Neural cell (in vitro differentiated cells): ENCODE results near the gene CCL8. TPM values are rescaled to one million over a fixed set of nuclear protein-coding genes. Genes with fewer than 3 reads are reported as not detected.

Experiments
- H2AFZ ChIP-seq: fragments of 200-600, 300-800 bp; sonication (generic), shearing (Covaris generic); 2 replicates; pipeline ENCODE4 v1.6.0; 2014; ENCODE audit warnings: low read depth, mild to moderate bottlenecking, antibody characterized with exemption, low read length, moderate library complexity
- H3F3A ChIP-seq: fragments of 200-600 bp; shearing (Covaris generic); 2 replicates; pipeline ENCODE4 v1.6.1; 2016; ENCODE audit warnings: mild to moderate bottlenecking, moderate library complexity, mixed read lengths, antibody characterized with exemption, low read length; ENCODE audit not compliant: insufficient read depth, poor library complexity, severe bottlenecking
- H3K27ac ChIP-seq: fragments of 200-600, 300-800 bp; sonication (generic), shearing (Covaris generic); 2 replicates; pipeline ENCODE4 v1.5.1; 2014; ENCODE audit warnings: mild to moderate bottlenecking, low read length, moderate library complexity
- H3K27me3 ChIP-seq: fragments of 300-800, 200-600 bp; sonication (generic), shearing (Covaris generic); 2 replicates; pipeline ENCODE4 v1.6.0; 2014; ENCODE audit warnings: mild to moderate bottlenecking, low read depth, low read length, moderate library complexity; ENCODE audit not compliant: insufficient read depth
- H3K36me3 ChIP-seq: fragments of 300-800, 200-600 bp; sonication (generic), shearing (Covaris generic); 2 replicates; pipeline ENCODE4 v1.5.1; 2014; ENCODE audit warnings: mild to moderate bottlenecking, antibody characterized with exemption, low read length, moderate library complexity; ENCODE audit not compliant: insufficient read depth
- H3K4me2 ChIP-seq: fragments of 300-800, 200-600 bp; sonication (generic), shearing (Covaris generic); 2 replicates; pipeline ENCODE4 v1.6.0; 2014; ENCODE audit warnings: mild to moderate bottlenecking, low read length
- H3K4me3 ChIP-seq: fragments of 300-800, 200-600 bp; sonication (generic), shearing (Covaris generic); 2 replicates; pipeline ENCODE4 v1.5.1; 2014; ENCODE audit warnings: mild to moderate bottlenecking, low read length, moderate library complexity
- H3K79me2 ChIP-seq: fragments of 200-600 bp; shearing (Covaris generic); replicated peaks from 2 replicates; pipeline ENCODE4 v1.6.0; 2014; ENCODE audit warnings: mild to moderate bottlenecking, low read length, moderate library complexity; ENCODE audit not compliant: insufficient read depth
- H3K9ac ChIP-seq: fragments of 300-800, 200-600 bp; sonication (generic), shearing (Covaris generic); 2 replicates; pipeline ENCODE4 v1.6.1; 2016; ENCODE audit warnings: mild to moderate bottlenecking, low read length, mixed read lengths
- H3K9me2 ChIP-seq: fragments of 200-600 bp; shearing (Covaris generic); 2 replicates; pipeline ENCODE4 v1.6.1; 2016; ENCODE audit warnings: mild to moderate bottlenecking, low read length, mixed read lengths; ENCODE audit not compliant: insufficient read depth
- H3K9me3 ChIP-seq: fragments of 200-600, 300-800 bp; sonication (generic), shearing (Covaris generic); 2 replicates; pipeline ENCODE4 v1.6.1; 2016; ENCODE audit warnings: mild to moderate bottlenecking, mixed run types, low read length, moderate library complexity, mixed read lengths
- H4K20me1 ChIP-seq: fragments of 200-600 bp; shearing (Covaris generic); 2 replicates; pipeline ENCODE4 v1.6.1; 2016; ENCODE audit warnings: mild to moderate bottlenecking, mixed run types; ENCODE audit not compliant: insufficient read depth
- EP300 ChIP-seq: fragments of 450-650 bp; conservative IDR thresholded peaks from 2 replicates; pipeline ENCODE4 v1.6.1; 2014; ENCODE audit warnings: antibody characterized with exemption, mild to moderate bottlenecking, moderate library complexity; ENCODE audit not compliant: poor library complexity, severe bottlenecking
- EZH2 ChIP-seq: fragments of 200-600, 300-800 bp; shearing (Covaris generic), sonication (generic); IDR thresholded peaks from 2 replicates; pipeline ENCODE4 v1.6.1; 2014; ENCODE audit warnings: antibody characterized with exemption, low read length, borderline replicate concordance, mild to moderate bottlenecking; ENCODE audit not compliant: insufficient read depth, poor library complexity, severe bottlenecking
- MXI1 ChIP-seq: fragments of 450-650 bp; conservative IDR thresholded peaks from 2 replicates; pipeline ENCODE4 v1.6.1; 2014; ENCODE audit warnings: antibody characterized with exemption, mild to moderate bottlenecking; ENCODE audit not compliant: poor library complexity, severe bottlenecking
- POLR2AphosphoS5 ChIP-seq: IDR thresholded peaks from 2 replicates; pipeline ENCODE4 v1.6.1; 2012
- RAD21 ChIP-seq: fragments of 450-650 bp; conservative IDR thresholded peaks from 2 replicates; pipeline ENCODE4 v1.6.1; 2014; ENCODE audit warnings: antibody characterized with exemption, mild to moderate bottlenecking, moderate library complexity
- SMC3 ChIP-seq: fragments of 450-650 bp; conservative IDR thresholded peaks from 2 replicates; pipeline ENCODE4 v1.6.1; 2014; ENCODE audit warnings: antibody characterized with exemption, mild to moderate bottlenecking, moderate library complexity; ENCODE audit not compliant: poor library complexity
- TAF1 ChIP-seq: IDR thresholded peaks from 2 replicates; pipeline ENCODE4 v1.6.1; 2012; ENCODE audit warnings: low read depth
- polyA plus RNA-seq: library from polyadenylated mRNA; depleted of rRNA; stranded (reverse); fragments of >200 nt; gene quantifications from 2 replicates; pipeline ENCODE4 v1.2.3, GENCODE V29; 2014
- TF ChIP-seq, protein P1 (sequence below): IDR thresholded peaks from 2 replicates; pipeline ENCODE4 v1.6.1; 2012; ENCODE audit warnings: borderline replicate concordance
- TF ChIP-seq, protein P2 (sequence below): fragments of 450-650 bp; IDR thresholded peaks from 2 replicates; pipeline ENCODE4 v1.5.1; 2014; ENCODE audit warnings: antibody characterized with exemption, mild to moderate bottlenecking, moderate library complexity; ENCODE audit not compliant: poor library complexity, severe bottlenecking

CCL8 gene
- polyA plus RNA-seq, 1 donor from 2014 or later = not detected

DNA sequence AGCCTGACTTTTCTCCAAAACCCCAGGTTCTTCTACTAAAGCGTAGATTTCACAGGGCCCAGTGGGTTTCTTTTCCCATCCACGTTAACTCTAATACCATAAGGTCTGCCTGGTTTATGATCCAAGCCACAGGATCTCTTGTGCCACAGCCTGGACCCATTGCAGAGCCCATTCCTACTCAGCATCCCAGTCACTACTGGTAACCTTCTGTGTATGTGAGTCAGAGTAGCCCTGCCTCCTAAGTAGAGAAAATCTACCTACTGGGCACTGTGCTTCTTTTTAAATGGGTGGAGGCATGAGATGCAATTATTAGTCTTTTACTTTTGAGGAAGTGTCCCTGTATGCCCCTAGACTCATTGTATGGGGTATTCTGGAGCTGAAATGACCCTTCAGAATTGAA, 20.2 kb upstream of the CCL8 start:
- no peaks in the 10 kb centered on the region for H3K79me2 ChIP-seq
- H4K20me1 ChIP-seq = no peaks in the 10 kb centered on the region
- H3K27me3 ChIP-seq = no peaks in the 10 kb centered on the region
- H3K36me3 ChIP-seq = no peaks in the 10 kb centered on the region
- H3K9me2 ChIP-seq = no peaks in the 10 kb centered on the region
- H3K9ac ChIP-seq = no peak overlapping the region
- H3K4me2 ChIP-seq = no peak overlapping the region
- no peaks in the 10 kb centered on the region for H3K9me3 ChIP-seq
- no peak overlapping the region for H3K4me3 ChIP-seq
- H2AFZ ChIP-seq = no peak overlapping the region
- H3F3A ChIP-seq = no peaks in the 10 kb centered on the region
- no peak overlapping the region for H3K27ac ChIP-seq
- TF ChIP-seq, protein P1, sequence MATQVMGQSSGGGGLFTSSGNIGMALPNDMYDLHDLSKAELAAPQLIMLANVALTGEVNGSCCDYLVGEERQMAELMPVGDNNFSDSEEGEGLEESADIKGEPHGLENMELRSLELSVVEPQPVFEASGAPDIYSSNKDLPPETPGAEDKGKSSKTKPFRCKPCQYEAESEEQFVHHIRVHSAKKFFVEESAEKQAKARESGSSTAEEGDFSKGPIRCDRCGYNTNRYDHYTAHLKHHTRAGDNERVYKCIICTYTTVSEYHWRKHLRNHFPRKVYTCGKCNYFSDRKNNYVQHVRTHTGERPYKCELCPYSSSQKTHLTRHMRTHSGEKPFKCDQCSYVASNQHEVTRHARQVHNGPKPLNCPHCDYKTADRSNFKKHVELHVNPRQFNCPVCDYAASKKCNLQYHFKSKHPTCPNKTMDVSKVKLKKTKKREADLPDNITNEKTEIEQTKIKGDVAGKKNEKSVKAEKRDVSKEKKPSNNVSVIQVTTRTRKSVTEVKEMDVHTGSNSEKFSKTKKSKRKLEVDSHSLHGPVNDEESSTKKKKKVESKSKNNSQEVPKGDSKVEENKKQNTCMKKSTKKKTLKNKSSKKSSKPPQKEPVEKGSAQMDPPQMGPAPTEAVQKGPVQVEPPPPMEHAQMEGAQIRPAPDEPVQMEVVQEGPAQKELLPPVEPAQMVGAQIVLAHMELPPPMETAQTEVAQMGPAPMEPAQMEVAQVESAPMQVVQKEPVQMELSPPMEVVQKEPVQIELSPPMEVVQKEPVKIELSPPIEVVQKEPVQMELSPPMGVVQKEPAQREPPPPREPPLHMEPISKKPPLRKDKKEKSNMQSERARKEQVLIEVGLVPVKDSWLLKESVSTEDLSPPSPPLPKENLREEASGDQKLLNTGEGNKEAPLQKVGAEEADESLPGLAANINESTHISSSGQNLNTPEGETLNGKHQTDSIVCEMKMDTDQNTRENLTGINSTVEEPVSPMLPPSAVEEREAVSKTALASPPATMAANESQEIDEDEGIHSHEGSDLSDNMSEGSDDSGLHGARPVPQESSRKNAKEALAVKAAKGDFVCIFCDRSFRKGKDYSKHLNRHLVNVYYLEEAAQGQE = no peak
- TF ChIP-seq RAD21 = no peak
- TF ChIP-seq POLR2AphosphoS5 = no peak
- no peak for TF ChIP-seq EP300
- no peak for TF ChIP-seq TAF1
- TF ChIP-seq EZH2 = no peak
- no peak for TF ChIP-seq SMC3
- no peak for TF ChIP-seq MXI1
- TF ChIP-seq, protein P2, sequence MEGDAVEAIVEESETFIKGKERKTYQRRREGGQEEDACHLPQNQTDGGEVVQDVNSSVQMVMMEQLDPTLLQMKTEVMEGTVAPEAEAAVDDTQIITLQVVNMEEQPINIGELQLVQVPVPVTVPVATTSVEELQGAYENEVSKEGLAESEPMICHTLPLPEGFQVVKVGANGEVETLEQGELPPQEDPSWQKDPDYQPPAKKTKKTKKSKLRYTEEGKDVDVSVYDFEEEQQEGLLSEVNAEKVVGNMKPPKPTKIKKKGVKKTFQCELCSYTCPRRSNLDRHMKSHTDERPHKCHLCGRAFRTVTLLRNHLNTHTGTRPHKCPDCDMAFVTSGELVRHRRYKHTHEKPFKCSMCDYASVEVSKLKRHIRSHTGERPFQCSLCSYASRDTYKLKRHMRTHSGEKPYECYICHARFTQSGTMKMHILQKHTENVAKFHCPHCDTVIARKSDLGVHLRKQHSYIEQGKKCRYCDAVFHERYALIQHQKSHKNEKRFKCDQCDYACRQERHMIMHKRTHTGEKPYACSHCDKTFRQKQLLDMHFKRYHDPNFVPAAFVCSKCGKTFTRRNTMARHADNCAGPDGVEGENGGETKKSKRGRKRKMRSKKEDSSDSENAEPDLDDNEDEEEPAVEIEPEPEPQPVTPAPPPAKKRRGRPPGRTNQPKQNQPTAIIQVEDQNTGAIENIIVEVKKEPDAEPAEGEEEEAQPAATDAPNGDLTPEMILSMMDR = no peak

DNA sequence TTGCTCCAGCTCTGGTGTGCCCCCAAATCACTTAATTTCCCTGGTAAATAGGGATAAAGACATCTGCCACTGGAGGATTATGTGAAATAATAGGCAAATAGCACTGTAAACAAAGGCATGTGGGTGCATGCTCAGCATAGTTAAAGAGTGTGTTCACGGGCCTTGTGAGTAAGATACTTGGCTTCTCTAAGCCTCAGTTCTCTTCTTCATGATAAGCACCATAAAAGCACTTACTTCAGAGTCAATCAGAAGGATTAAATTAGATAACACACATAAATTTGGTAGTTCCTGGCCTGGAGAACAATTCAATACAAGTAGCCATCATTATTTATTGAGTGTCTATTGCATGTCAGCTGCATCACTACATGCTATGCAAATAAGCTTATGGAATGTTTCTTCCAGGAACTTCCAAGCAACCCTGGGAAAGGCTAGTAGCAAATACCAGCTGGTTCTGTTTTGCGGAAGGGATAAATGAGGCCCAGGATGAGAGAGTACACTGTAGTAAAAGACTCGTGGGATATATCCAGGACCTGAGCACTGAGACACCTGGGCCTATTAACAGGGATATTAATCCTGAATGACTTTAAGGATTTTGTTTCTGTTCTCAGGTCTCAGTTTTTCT, 19.2 kb upstream of the CCL8 start:
- Histone ChIP-seq H3F3A (no peaks in the 10 kb centered on the region), H2AFZ (no peak overlapping the region), H3K79me2 (no peaks in the 10 kb centered on the region), H3K4me2 (no peak overlapping the region), H3K9me2 (no peaks in the 10 kb centered on the region), H3K36me3 (no peaks in the 10 kb centered on the region), H4K20me1 (no peaks in the 10 kb centered on the region), H3K9me3 (no peaks in the 10 kb centered on the region), H3K9ac (no peak overlapping the region), H3K4me3 (no peak overlapping the region), H3K27me3 (no peaks in the 10 kb centered on the region), H3K27ac (no peak overlapping the region)
- TF ChIP-seq MXI1 (no peak), TAF1 (no peak), SMC3 (no peak)
